Heart left ventricle (tissue), 13 donors: ENCODE measurements around the gene TRMT44.

ENCODE experiments used
- CTCF ChIP-seq, 12 donors: fragments of 200-600 bp; sonication (generic) in 4 of 12; IDR thresholded peaks; one replicate each; pipeline versions ENCODE4 v1.5.0 to v1.8.0; 2018 to 2022; ENCODE audit warnings: antibody characterized with exemption in 12 of 12, mild to moderate bottlenecking in 5 of 12
- POLR2A ChIP-seq, 2 donors: fragments of 450-650 bp; IDR thresholded peaks; one replicate each; pipeline ENCODE4 v1.6.1; 2017; ENCODE audit warnings: antibody characterized with exemption in 2 of 2, mild to moderate bottlenecking in 2 of 2, moderate library complexity in 2 of 2
- donor health status: ischemic (EF 13 %, LVEDD 7.1; RV severe dilation, severe dysfunction).
- donor health status: DM: no; HTN: yes; CAD: no.
- donor health status: DM: no; HTN: no; CAD: no.
- donor health status: ischemic (EF 25% LVEDD 6.9; RV normal size, moderate dysfunction).
- donor health status: ischemic (EF 25% LVEDD 5.7; RV mildly dilated, moderate dysfunction).
- donor health status: ischemic (EF 35%, LVEDD 5.7; RV mildly dilated, moderate dysfunction).
- donor health status: nonischemic (EF 11% LVEDD 7.7; RV severe dilation, severe dysfunction).
- donor health status: DM: yes; HTN: yes; CAD: no.
- donor health status: PGD.
- donor health status: ischemic (EF 29% LVEDD 5.4; RV normal size, mild dysfunction).
- donor health status: nonischemic (EF 23%, LVEDD 6.1; RV moderate dilation, normal function).

GRCh38 chr4:8477095-8477635 lies 36.6 kb downstream of the TRMT44 start:
- TF ChIP-seq CTCF (IDR thresholded peaks at IDR 0.05): no peak
- TF ChIP-seq POLR2A (IDR thresholded peaks at IDR 0.05): no peak
